BJ (cell line): ENCODE data around the gene RFESD. TPM values are rescaled to one million over a fixed set of nuclear protein-coding genes. Genes with fewer than 3 reads are reported as not detected.
A peak's percentile ranks its signal among the peaks of the same experiment; 100 is the strongest.
"Not testable (repeated sequence)": the region's sequence is repeated elsewhere in the genome, so short reads cannot be mapped to it uniquely, and the experiment has no call there.

Experiments used
- CTCF ChIA-PET: fragments of 350-600 bp; formaldehyde crosslinking; extraction: SDS; loops from one replicate; lab custom pipeline; 2021; ENCODE audit warnings: antibody characterized with exemption, inconsistent platforms; lab: Yijun Ruan, JAX
- POLR2A ChIA-PET: fragments of 300-600 bp; sonication (Branson Sonifier 250); formaldehyde crosslinking; extraction: SDS; loops from one replicate; lab custom pipeline; 2021; ENCODE audit warnings: antibody characterized with exemption; lab: Charles Lee
- DNase-seq: peaks from one replicate; pipeline ENCODE4 v3.0.0-alpha.2; 2011; ENCODE audit warnings: low read depth
- H3K27me3 ChIP-seq: 2 replicates; pipeline ENCODE4 v1.6.0; 2011; ENCODE audit warnings: low read length; ENCODE audit not compliant: control insufficient read depth, insufficient read depth
- H3K36me3 ChIP-seq: 2 replicates; pipeline ENCODE4 v1.5.1; 2011; ENCODE audit warnings: low read length; ENCODE audit not compliant: control insufficient read depth, insufficient read depth
- H3K4me3 ChIP-seq: 2 replicates; pipeline ENCODE4 v1.5.1; 2011; ENCODE audit warnings: low read depth, mild to moderate bottlenecking, control low read depth, low read length
- polyA plus RNA-seq: library from polyadenylated mRNA; depleted of rRNA; stranded (reverse); fragments of >200 nt; gene quantifications from 2 replicates; pipeline ENCODE4 v1.2.3, GENCODE V29; 2011
- TF ChIP-seq, protein P1 (sequence below): IDR thresholded peaks from 2 replicates; pipeline ENCODE4 v1.5.1; 2011; ENCODE audit warnings: low read depth, mild to moderate bottlenecking, control low read depth, inconsistent platforms, low read length, moderate library complexity; ENCODE audit not compliant: insufficient read depth

Gene RFESD
- polyA plus RNA-seq, 1 experiment: 1.1 TPM

DNA sequence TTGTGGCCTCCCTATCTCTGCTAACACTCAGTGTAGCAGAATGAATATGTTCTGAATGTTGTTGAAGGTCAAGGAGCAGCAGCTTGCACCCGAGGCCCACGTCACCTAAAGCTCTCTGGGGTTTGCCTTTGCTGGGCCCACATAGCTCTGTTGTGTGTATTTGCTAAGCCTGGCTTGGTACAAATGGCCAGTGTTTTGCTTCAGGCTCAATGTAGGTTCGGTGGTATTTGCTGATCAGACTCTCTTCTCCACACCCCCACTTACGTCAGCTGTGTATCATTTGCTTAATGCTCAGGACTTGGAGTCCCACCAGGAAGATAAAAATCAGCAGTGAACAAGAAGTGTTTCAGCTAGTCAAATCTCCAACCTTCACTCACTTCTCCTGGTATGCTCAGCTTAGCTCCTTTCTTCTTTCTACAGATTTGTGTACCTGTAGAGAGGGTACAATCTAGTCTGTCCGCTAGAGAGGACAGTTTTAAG is 4.8 kb upstream of the RFESD start:
- Histone ChIP-seq H3K4me3 (no peak overlapping the region), H3K36me3 (no peaks in the 10 kb centered on the region), H3K27me3 (peaks cover 2% of the 10 kb centered on the region; the same call in 1 of the 2 replicates)
- POLR2A ChIA-PET: no interaction called here
- CTCF ChIA-PET: interaction anchor here (1.9 to 7.2 kb wide), 4 partner anchors 19 to 206 kb away, joined by 4 to 78 read pairs (median 24); no protein-coding TSS in a partner anchor
- DNase-seq: no peak
- TF ChIP-seq, protein P1, sequence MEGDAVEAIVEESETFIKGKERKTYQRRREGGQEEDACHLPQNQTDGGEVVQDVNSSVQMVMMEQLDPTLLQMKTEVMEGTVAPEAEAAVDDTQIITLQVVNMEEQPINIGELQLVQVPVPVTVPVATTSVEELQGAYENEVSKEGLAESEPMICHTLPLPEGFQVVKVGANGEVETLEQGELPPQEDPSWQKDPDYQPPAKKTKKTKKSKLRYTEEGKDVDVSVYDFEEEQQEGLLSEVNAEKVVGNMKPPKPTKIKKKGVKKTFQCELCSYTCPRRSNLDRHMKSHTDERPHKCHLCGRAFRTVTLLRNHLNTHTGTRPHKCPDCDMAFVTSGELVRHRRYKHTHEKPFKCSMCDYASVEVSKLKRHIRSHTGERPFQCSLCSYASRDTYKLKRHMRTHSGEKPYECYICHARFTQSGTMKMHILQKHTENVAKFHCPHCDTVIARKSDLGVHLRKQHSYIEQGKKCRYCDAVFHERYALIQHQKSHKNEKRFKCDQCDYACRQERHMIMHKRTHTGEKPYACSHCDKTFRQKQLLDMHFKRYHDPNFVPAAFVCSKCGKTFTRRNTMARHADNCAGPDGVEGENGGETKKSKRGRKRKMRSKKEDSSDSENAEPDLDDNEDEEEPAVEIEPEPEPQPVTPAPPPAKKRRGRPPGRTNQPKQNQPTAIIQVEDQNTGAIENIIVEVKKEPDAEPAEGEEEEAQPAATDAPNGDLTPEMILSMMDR: no peak

DNA sequence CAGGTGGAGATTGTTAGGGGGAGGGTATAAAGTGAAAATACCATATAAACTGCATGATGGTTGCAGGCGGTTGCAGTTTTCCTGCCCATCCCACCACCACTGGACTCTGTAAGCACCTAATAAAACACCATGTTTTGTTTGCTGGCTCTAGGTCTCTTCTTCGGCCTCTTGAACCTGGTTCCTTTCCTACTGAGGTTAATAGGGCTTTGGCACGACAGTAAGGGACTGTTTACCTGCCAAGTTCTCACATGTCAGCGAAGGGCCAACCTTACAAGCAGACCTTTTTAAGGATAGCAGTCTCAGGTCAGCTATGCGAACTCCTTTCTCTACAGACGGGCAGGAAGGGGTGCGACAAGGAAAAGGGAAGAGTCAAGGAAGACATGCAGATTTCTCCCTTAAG is 3.4 kb upstream of the RFESD start:
- no peak for DNase-seq
- H3K27me3 ChIP-seq: peaks cover 2% of the 10 kb centered on the region; the same call in 1 of the 2 replicates
- TF ChIP-seq, protein P1: no peak
- ChIA-PET CTCF (interaction anchor here (0.6 to 7.2 kb wide), 9 partner anchors 12 to 215 kb away, joined by 3 to 78 read pairs (median 3); no protein-coding TSS in a partner anchor), POLR2A (interaction anchor here (0.5 kb wide), 1 partner anchor 9 kb away, joined by 8 read pairs; no protein-coding TSS in a partner anchor)
- no peak overlapping the region for H3K4me3 ChIP-seq
- H3K36me3 ChIP-seq: no peaks in the 10 kb centered on the region

DNA sequence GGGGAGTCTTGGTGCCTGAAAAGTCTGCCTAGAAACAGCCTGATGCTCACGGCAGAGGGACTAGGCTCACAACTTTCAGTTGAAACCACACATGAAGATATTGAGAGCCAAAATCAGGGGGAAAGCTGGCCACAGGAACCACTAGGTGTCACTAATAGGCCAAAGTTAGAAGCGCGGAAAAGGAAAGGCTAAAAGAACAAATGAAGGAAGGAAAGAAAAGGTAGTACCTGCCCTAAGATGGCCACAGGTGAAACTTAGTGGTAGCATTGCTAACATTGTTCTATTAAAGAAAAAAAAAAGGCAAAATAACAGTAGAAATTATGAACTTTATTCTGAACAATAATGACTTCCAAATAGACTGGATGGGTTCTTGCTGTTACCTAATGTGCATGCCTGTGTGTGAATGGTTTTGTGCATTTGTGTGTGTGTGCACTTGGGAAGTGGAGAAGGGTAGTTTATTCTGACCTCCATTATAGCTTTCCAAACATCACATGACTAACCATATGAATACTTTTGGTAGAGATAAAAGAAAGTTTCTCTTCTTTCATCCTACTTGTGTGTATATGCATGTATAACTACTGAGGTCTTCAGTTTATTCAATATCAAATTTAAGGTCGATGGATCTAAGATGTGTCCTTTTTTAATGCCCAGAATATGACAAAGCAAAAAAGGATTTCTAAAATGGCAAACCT is 2.1 kb upstream of the RFESD start:
- H3K4me3 ChIP-seq: no peak overlapping the region

DNA sequence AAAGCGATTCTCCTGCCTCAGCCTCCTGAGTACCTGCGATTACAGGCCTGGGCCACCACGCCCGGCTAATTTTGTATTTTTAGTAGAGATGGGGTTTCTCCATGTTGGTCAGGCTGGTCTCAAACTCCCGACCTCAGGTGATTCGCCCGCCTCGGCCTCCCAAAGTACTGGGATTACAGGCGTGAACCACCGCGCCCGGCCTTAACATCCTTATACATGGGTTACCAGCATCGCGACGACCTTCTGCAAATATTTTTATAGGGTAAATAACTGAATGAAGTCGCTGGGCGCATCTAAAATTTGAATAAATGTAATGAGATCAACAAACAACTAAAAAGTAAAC is 380 bp upstream of the RFESD start:
- not testable (repeated sequence) for DNase-seq, H3K4me3 ChIP-seq, H3K36me3 ChIP-seq, H3K27me3 ChIP-seq
- ChIA-PET CTCF (interaction anchor here (0.9 to 7.2 kb wide), 11 partner anchors 14 to 202 kb away, joined by 3 to 78 read pairs (median 5); no protein-coding TSS in a partner anchor), POLR2A (interaction anchor here (0.6 kb wide), 1 partner anchor 434 kb away, joined by 3 read pairs; no protein-coding TSS in a partner anchor)

More for the DNA sequence above, 2.1 kb upstream of the RFESD start:
- DNase-seq: no peak
- TF ChIP-seq, protein P1: peak; percentile 79
- Histone ChIP-seq H3K27me3 (no peaks in the 10 kb centered on the region), H3K36me3 (no peaks in the 10 kb centered on the region)
- ChIA-PET CTCF (interaction anchor here (0.6 to 7.2 kb wide), 18 partner anchors 8 to 696 kb away, joined by 3 to 78 read pairs (median 4); no protein-coding TSS in a partner anchor), POLR2A (no interaction called here)

DNA sequence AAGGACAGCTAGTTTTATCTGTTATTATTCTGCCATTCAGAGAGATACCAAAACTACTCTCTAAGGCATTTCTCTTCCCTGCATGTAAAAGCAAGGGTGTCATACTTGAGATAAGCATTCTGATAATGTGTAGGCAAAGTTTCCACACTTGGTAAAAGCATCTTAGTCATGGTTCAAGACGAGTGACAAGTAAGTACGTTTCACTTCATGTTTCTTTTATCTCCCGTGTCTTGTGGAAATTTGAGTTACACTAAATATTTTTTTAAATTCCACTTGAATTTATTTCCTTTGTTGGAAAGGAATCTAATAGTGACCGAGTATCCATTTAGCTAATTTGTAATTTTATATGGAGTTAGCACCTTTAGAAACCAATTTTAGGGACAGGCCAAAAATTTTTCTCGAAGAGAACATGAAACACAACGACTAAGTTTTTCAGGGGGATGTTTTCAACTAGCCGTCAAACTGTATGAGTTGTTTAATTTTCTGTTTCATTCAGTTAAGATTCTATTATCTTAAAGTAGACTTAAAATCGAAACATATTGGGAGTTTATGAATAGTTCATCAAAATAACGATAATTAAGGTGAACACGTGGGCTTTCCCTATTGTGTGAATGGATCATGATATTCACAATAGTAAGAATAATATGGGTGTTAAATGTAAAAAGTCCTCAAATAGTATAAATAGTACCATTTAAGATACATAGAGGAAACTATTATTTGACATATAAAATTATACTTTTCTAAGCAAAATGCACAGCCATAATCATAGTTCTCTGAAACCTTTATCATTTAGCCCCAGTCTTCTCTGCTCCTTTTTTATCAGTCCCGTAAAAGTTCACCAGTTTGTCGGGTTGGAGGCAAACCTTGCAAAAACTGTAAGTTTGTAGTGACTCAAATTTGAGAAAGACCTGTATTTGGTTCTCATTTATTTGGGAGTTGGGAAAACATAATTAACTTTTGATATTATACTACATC is 1.6 kb downstream of the RFESD start:
- ChIA-PET CTCF (interaction anchor here (1.0 to 6.7 kb wide), 2 partner anchors 122 to 134 kb away, joined by 3 to 41 read pairs; no protein-coding TSS in a partner anchor), POLR2A (interaction anchor here (0.7 kb wide), 1 partner anchor 160 kb away, joined by 12 read pairs; no protein-coding TSS in a partner anchor)
- no peaks in the 10 kb centered on the region for H3K36me3 ChIP-seq
- H3K27me3 ChIP-seq: no peaks in the 10 kb centered on the region
- no peak overlapping the region for H3K4me3 ChIP-seq
- TF ChIP-seq, protein P1: no peak
- no peak for DNase-seq
